CD4-positive, alpha-beta T cell treated with Interleukin-4 for 4 hours (primary cell): Measurements from ENCODE around the gene PCDHB16.

Source experiments
- DNase-seq: peaks from one replicate; pipeline ENCODE4 v3.0.0-alpha.2; 2020

PCDHB16 gene

GRCh38 chr5:141234109-141234667 is 52.0 kb downstream of the PCDHB16 start:
- DNase-seq, result no peak
